Pulmonary artery endothelial cell (primary cell): ENCODE results near the gene LDB3. TPM values are rescaled to one million over a fixed set of nuclear protein-coding genes. Genes with fewer than 3 reads are reported as not detected.

ENCODE experiments used
- DNase-seq: peaks from one replicate; pipeline ENCODE4 v3.0.0-alpha.2; 2011; ENCODE audit warnings: low read depth, low spot score
- total RNA-seq: library from RNA; depleted of rRNA; stranded (reverse); fragments of >200 nt; gene quantifications from 2 replicates; pipeline ENCODE4 v1.2.3, GENCODE V29; 2014

Gene LDB3
- total RNA-seq, 1 donor from 2014 or later = not detected

- no peak for DNase-seq
Observed at GRCh38 chr10:86759073-86759672, 90.9 kb downstream of the LDB3 start.

- DNase-seq = no peak
Observed at GRCh38 chr10:86763404-86763803, 95.1 kb downstream of the LDB3 start.

- DNase-seq = no peak
Observed at GRCh38 chr10:86765548-86765947, 97.2 kb downstream of the LDB3 start.

- DNase-seq = no peak
Observed at GRCh38 chr10:86768412-86769062, 100.2 kb downstream of the LDB3 start.

GRCh38 chr10:86769991-86770390, 101.7 kb downstream of the LDB3 start:
- no peak for DNase-seq

- DNase-seq = no peak
Observed at GRCh38 chr10:86770412-86770960, 102.2 kb downstream of the LDB3 start.

GRCh38 chr10:86773498-86773897, 105.2 kb downstream of the LDB3 start:
- no peak for DNase-seq

- DNase-seq = no peak
Observed at GRCh38 chr10:86775056-86775869, 107.0 kb downstream of the LDB3 start.

GRCh38 chr10:86775870-86776180, 107.5 kb downstream of the LDB3 start:
- no peak for DNase-seq

- no peak for DNase-seq
Observed at GRCh38 chr10:86779220-86780017, 111.1 kb downstream of the LDB3 start.

GRCh38 chr10:86782701-86783418, 114.5 kb downstream of the LDB3 start:
- DNase-seq = no peak

- DNase-seq = no peak
Observed at GRCh38 chr10:86785037-86785436, 116.7 kb downstream of the LDB3 start.

Other genes with a start within 250 kb of the LDB3 start
- 53.0 and 60.7 TPM in 2 replicates for gene WAPL, start 146.7 kb upstream of the LDB3 start, total RNA-seq
- not detected in 2 replicates for gene OPN4, start 14.0 kb upstream of the LDB3 start, total RNA-seq
- 1.4 and 3.0 TPM in 2 replicates for gene BMPR1A, start 88.1 kb downstream of the LDB3 start, total RNA-seq